HG03469 (cell line): Measurements from ENCODE around the gene DCAKD.

Experiments
- ATAC-seq: cut with Tn5 transposase; IDR thresholded peaks from one replicate; pipeline ENCODE4 v1.9.1; 2021; ENCODE audit warnings: mild to moderate bottlenecking, moderate library complexity, moderate number of reproducible peaks; ENCODE audit not compliant: unreplicated experiment

Gene DCAKD

DNA sequence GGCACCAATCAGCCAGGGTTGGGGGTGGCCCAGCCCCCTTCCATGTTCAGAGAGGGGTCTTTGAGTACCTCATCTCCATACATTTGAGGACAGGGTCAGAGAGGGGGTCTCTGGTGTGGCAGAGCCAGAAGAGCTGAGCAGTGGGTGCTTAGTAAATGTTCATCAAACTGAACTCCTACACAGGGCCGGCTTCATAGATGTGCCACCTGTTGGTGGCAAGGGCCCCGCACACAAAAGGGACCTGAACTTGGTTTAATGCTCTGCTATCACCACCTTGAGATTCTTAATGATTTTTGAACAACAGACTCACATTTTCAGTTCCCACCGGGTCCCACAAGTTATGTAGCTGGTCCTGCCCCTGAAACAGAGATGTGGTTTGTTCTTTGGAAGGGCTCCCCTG is 74.4 kb downstream of the DCAKD start:
- ATAC-seq, result no peak

DNA sequence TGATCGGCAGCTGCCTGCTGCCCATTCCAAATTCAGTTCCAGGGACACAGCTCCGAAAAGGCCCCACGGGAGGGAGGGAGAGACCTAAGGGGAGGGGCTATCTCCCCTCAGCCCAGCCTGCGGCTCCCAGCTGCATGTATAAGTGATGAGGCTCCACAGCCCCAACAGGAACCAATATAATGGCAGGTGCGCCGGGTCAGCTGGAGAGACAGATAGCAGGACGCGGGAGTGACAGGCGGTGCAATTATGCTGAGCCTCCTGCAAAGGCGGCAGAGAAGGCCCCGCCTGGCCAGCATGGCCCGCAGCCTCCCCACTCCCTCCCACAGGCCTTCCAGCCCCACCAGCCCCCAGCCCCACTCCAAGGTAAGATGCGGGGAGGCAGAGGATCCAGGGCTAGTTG is 75.2 kb downstream of the DCAKD start:
- ATAC-seq, result no peak
